ENCODE results near the gene DCXR. TPM values are rescaled to one million over a fixed set of nuclear protein-coding genes. Genes with fewer than 3 reads are reported as not detected.

The DCXR gene
- total and polyA plus RNA-seq, 2 of the 13 experiments (the other 11 are each of a cell fraction or from before 2014, with no cell fraction given), result 287 to 311 TPM

- TF ChIP-seq ZNF318 (CRISPR knock-in tag; IDR thresholded peaks at IDR 0.05), result peak; percentile 96; the same call in 1 of the 2 replicates
- TF ChIP-seq KLF13 (CRISPR knock-in tag; IDR thresholded peaks at IDR 0.05), result no peak; the same call in 1 of the 2 replicates
- TF ChIP-seq ATAD3A (CRISPR knock-in tag; IDR thresholded peaks at IDR 0.05), result no peak
- peak; percentile 98 for TF ChIP-seq BRD4 (CRISPR knock-in tag; IDR thresholded peaks at IDR 0.05)
- TF ChIP-seq HDAC2 (CRISPR knock-in tag; IDR thresholded peaks at IDR 0.05), result peak; percentile 73
- TF ChIP-seq TBP (CRISPR knock-in tag; IDR thresholded peaks at IDR 0.05), result no peak
- no peak for TF ChIP-seq ZNF619 (CRISPR knock-in tag; IDR thresholded peaks at IDR 0.05)
- TF ChIP-seq FOSL2 (CRISPR knock-in tag; IDR thresholded peaks at IDR 0.05), result peak; percentile 52
- TF ChIP-seq FLYWCH1 (CRISPR knock-in tag; IDR thresholded peaks at IDR 0.05), result no peak
- TF ChIP-seq KLF6 (CRISPR knock-in tag; IDR thresholded peaks at IDR 0.05), result peak; percentile 91
- TF ChIP-seq ZBED4 (CRISPR knock-in tag; IDR thresholded peaks at IDR 0.05; ENCODE audit: borderline replicate concordance), result peak; percentile 97
- TF ChIP-seq HOXA3 (CRISPR knock-in tag; IDR thresholded peaks at IDR 0.05), result peak; percentile 98
- peak; percentile 90 for TF ChIP-seq ZBTB33 (CRISPR knock-in tag; IDR thresholded peaks at IDR 0.05)
- no peak for TF ChIP-seq GABPA (IDR thresholded peaks at IDR 0.05; ENCODE audit: low read depth, low read length)
- peak; percentile 87 for TF ChIP-seq GABPA (CRISPR knock-in tag; IDR thresholded peaks at IDR 0.05; ENCODE audit: low read depth)
- no peak; the same call in 1 of the 2 replicates for TF ChIP-seq ZFP82 (CRISPR knock-in tag; IDR thresholded peaks at IDR 0.05; ENCODE audit: borderline replicate concordance)
- peak; percentile 84 for TF ChIP-seq KMT2B (CRISPR knock-in tag; IDR thresholded peaks at IDR 0.05)
Measured at GRCh38 chr17:82065638-82066303, 28.3 kb upstream of the DCXR start, which contains the start of gene DUS1L (continued).
